ENCODE data around the gene ABCD2.

GRCh38 chr12:39620659-39621658 is 1.4 kb upstream of the ABCD2 start:
- TF ChIP-seq POLR2A (IDR thresholded peaks at IDR 0.05; ENCODE audit: low read length), result no peak
- no peak for TF ChIP-seq GATA1 (IDR thresholded peaks at IDR 0.05; ENCODE audit: low read depth, low read length)

Data from erythroblast (primary cell).